ENCODE measurements around the gene ANKRD44.

Gene ANKRD44

GRCh38 chr2:197101519-197101918 is 209.1 kb downstream of the ANKRD44 start:
- no peak for TF ChIP-seq CTCF (IDR thresholded peaks at IDR 0.05; ENCODE audit: control insufficient read depth, extremely low read depth, insufficient read depth)
- H3K4me3 ChIP-seq (ENCODE audit: low read depth, low read length), result no peak overlapping the region
- no peak for DNase-seq (ENCODE audit: low read depth)

- DNase-seq (ENCODE audit: low read depth), result no peak
- no peak overlapping the region for H3K4me3 ChIP-seq (ENCODE audit: low read depth, low read length)
- TF ChIP-seq CTCF (IDR thresholded peaks at IDR 0.05; ENCODE audit: control insufficient read depth, extremely low read depth, insufficient read depth), result no peak
Measured at GRCh38 chr2:197097578-197098366, 212.8 kb downstream of the ANKRD44 start.

- H3K4me3 ChIP-seq (ENCODE audit: low read depth, low read length), result no peak overlapping the region
- no peak for DNase-seq (ENCODE audit: low read depth)
- TF ChIP-seq CTCF (IDR thresholded peaks at IDR 0.05; ENCODE audit: control insufficient read depth, extremely low read depth, insufficient read depth), result no peak
Measured at GRCh38 chr2:197096649-197097048, 213.9 kb downstream of the ANKRD44 start.

- no peak for DNase-seq (ENCODE audit: low read depth)
- TF ChIP-seq CTCF (IDR thresholded peaks at IDR 0.05; ENCODE audit: control insufficient read depth, extremely low read depth, insufficient read depth), result no peak
Measured at GRCh38 chr2:197092431-197092830, 218.1 kb downstream of the ANKRD44 start.

GRCh38 chr2:197090742-197091367 is 219.7 kb downstream of the ANKRD44 start:
- DNase-seq (ENCODE audit: low read depth), result no peak
- no peak for TF ChIP-seq CTCF (IDR thresholded peaks at IDR 0.05; ENCODE audit: control insufficient read depth, extremely low read depth, insufficient read depth)
- H3K4me3 ChIP-seq (ENCODE audit: low read depth, low read length), result no peak overlapping the region

More at GRCh38 chr2:197092431-197092830, 218.1 kb downstream of the ANKRD44 start:
- no peak overlapping the region for H3K4me3 ChIP-seq (ENCODE audit: low read depth, low read length)

- H3K4me3 ChIP-seq (ENCODE audit: low read depth, low read length), result no peak overlapping the region
- TF ChIP-seq CTCF (IDR thresholded peaks at IDR 0.05; ENCODE audit: control insufficient read depth, extremely low read depth, insufficient read depth), result no peak
- DNase-seq (ENCODE audit: low read depth), result no peak
Measured at GRCh38 chr2:197089655-197090054, 220.9 kb downstream of the ANKRD44 start.
